HEK293 (cell line): ENCODE measurements around the gene TBCA.

Experiments
- AEBP2 ChIP-seq: fragments of 450-650 bp; formaldehyde crosslinking; IDR thresholded peaks from 2 replicates; pipeline ENCODE4 v1.5.1; 2016; ENCODE audit warnings: missing biosample characterization, missing genetic modification characterization, borderline replicate concordance
- ATF2 ChIP-seq: fragments of 450-650 bp; formaldehyde crosslinking; IDR thresholded peaks from 2 replicates; pipeline ENCODE4 v1.5.1; 2016; ENCODE audit warnings: missing biosample characterization, missing genetic modification characterization, low read depth
- KLF10 ChIP-seq: fragments of 450-650 bp; IDR thresholded peaks from 2 replicates; pipeline ENCODE4 v1.5.1; 2018; ENCODE audit warnings: missing biosample characterization, mild to moderate bottlenecking, missing genetic modification characterization
- KLF16 ChIP-seq: fragments of 450-650 bp; formaldehyde crosslinking; IDR thresholded peaks from 2 replicates; pipeline ENCODE4 v1.5.1; 2017; ENCODE audit warnings: missing biosample characterization, missing genetic modification characterization
- OVOL3 ChIP-seq: fragments of 450-650 bp; formaldehyde crosslinking; IDR thresholded peaks from 2 replicates; pipeline ENCODE4 v1.5.1; 2016; ENCODE audit warnings: missing biosample characterization, missing genetic modification characterization
- REST ChIP-seq: fragments of 450-650 bp; formaldehyde crosslinking; IDR thresholded peaks from 2 replicates; pipeline ENCODE4 v1.5.1; 2016; ENCODE audit warnings: missing biosample characterization, missing genetic modification characterization
- ZBTB10 ChIP-seq: fragments of 450-650 bp; formaldehyde crosslinking; IDR thresholded peaks from 2 replicates; pipeline ENCODE4 v1.5.1; 2016; ENCODE audit warnings: missing biosample characterization, missing genetic modification characterization
- ZBTB8A ChIP-seq: fragments of 450-650 bp; formaldehyde crosslinking; IDR thresholded peaks from 2 replicates; pipeline ENCODE4 v1.5.1; 2016; ENCODE audit warnings: missing biosample characterization, missing genetic modification characterization
- ZFP37 ChIP-seq: fragments of 450-650 bp; formaldehyde crosslinking; IDR thresholded peaks from 2 replicates; pipeline ENCODE4 v1.5.1; 2016; ENCODE audit warnings: missing biosample characterization, missing genetic modification characterization
- ZFP69B ChIP-seq: fragments of 450-650 bp; formaldehyde crosslinking; IDR thresholded peaks from 2 replicates; pipeline ENCODE4 v1.5.1; 2016; ENCODE audit warnings: missing biosample characterization, missing genetic modification characterization
- ZNF133 ChIP-seq: fragments of 450-650 bp; formaldehyde crosslinking; IDR thresholded peaks from 2 replicates; pipeline ENCODE4 v1.5.1; 2016; ENCODE audit warnings: missing biosample characterization, missing genetic modification characterization
- ZNF140 ChIP-seq: fragments of 450-650 bp; formaldehyde crosslinking; IDR thresholded peaks from 2 replicates; pipeline ENCODE4 v1.5.1; 2016; ENCODE audit warnings: missing biosample characterization, missing genetic modification characterization
- ZNF239 ChIP-seq: fragments of 450-650 bp; formaldehyde crosslinking; IDR thresholded peaks from 2 replicates; pipeline ENCODE4 v1.5.1; 2016; ENCODE audit warnings: missing biosample characterization, missing genetic modification characterization
- ZNF391 ChIP-seq: fragments of 450-650 bp; formaldehyde crosslinking; IDR thresholded peaks from 2 replicates; pipeline ENCODE4 v1.5.1; 2016; ENCODE audit warnings: low read depth, missing biosample characterization, missing genetic modification characterization, borderline replicate concordance
- ZNF404 ChIP-seq: fragments of 450-650 bp; formaldehyde crosslinking; IDR thresholded peaks from 2 replicates; pipeline ENCODE4 v1.5.1; 2017; ENCODE audit warnings: missing biosample characterization, missing genetic modification characterization
- ZNF423 ChIP-seq: fragments of 450-650 bp; formaldehyde crosslinking; IDR thresholded peaks from 2 replicates; pipeline ENCODE4 v1.5.1; 2016; ENCODE audit warnings: missing biosample characterization, missing genetic modification characterization
- ZNF433 ChIP-seq: fragments of 450-650 bp; formaldehyde crosslinking; IDR thresholded peaks from 2 replicates; pipeline ENCODE4 v1.5.1; 2016; ENCODE audit warnings: missing biosample characterization, missing genetic modification characterization, low read depth
- ZNF48 ChIP-seq: fragments of 450-650 bp; formaldehyde crosslinking; IDR thresholded peaks from 2 replicates; pipeline ENCODE4 v1.5.1; 2016; ENCODE audit warnings: missing biosample characterization, missing genetic modification characterization
- ZNF488 ChIP-seq: fragments of 450-650 bp; formaldehyde crosslinking; IDR thresholded peaks from 2 replicates; pipeline ENCODE4 v1.5.1; 2016; ENCODE audit warnings: missing biosample characterization, missing genetic modification characterization
- ZNF513 ChIP-seq: fragments of 450-650 bp; IDR thresholded peaks from 2 replicates; pipeline ENCODE4 v1.5.1; 2018; ENCODE audit warnings: missing biosample characterization, missing genetic modification characterization
- ZNF514 ChIP-seq: fragments of 450-650 bp; formaldehyde crosslinking; IDR thresholded peaks from 2 replicates; pipeline ENCODE4 v1.5.1; 2016; ENCODE audit warnings: missing biosample characterization, missing genetic modification characterization
- ZNF610 ChIP-seq: fragments of 450-650 bp; formaldehyde crosslinking; IDR thresholded peaks from 2 replicates; pipeline ENCODE4 v1.5.1; 2016; ENCODE audit warnings: missing biosample characterization, missing genetic modification characterization, borderline replicate concordance
- ZNF654 ChIP-seq: fragments of 450-650 bp; formaldehyde crosslinking; IDR thresholded peaks from 2 replicates; pipeline ENCODE4 v1.5.1; 2016; ENCODE audit warnings: low read depth, missing biosample characterization, missing genetic modification characterization
- ZNF677 ChIP-seq: fragments of 450-650 bp; IDR thresholded peaks from 2 replicates; pipeline ENCODE4 v1.5.0; 2018; ENCODE audit warnings: missing biosample characterization, mild to moderate bottlenecking, missing genetic modification characterization, moderate library complexity
- ZNF785 ChIP-seq: fragments of 450-650 bp; formaldehyde crosslinking; IDR thresholded peaks from 2 replicates; pipeline ENCODE4 v1.5.1; 2016; ENCODE audit warnings: missing biosample characterization, missing genetic modification characterization
- ZNF830 ChIP-seq: fragments of 450-650 bp; IDR thresholded peaks from 2 replicates; pipeline ENCODE4 v1.5.0; 2018; ENCODE audit warnings: missing biosample characterization, missing genetic modification characterization, low read depth, mild to moderate bottlenecking, moderate library complexity
- ZNF837 ChIP-seq: fragments of 450-650 bp; formaldehyde crosslinking; IDR thresholded peaks from 2 replicates; pipeline ENCODE4 v1.5.1; 2016; ENCODE audit warnings: missing biosample characterization, missing genetic modification characterization

TBCA gene

GRCh38 chr5:77644371-77645157 is 131.6 kb downstream of the TBCA start (continued):
- no peak for TF ChIP-seq ZNF133 (tag by site-specific recombination)
- TF ChIP-seq ZNF514 (tag by site-specific recombination), result 0 out of 2 replicates have a peak, but pooled peaks have one; percentile 62
- TF ChIP-seq ZBTB8A, result peak; percentile 61
- TF ChIP-seq ZNF654 (tag by site-specific recombination), result no peak
- peak; percentile 77 for TF ChIP-seq ZFP69B (tag by site-specific recombination)
- TF ChIP-seq ZFP37 (tag by site-specific recombination), result peak; percentile 85
- peak; percentile 81 for TF ChIP-seq ZBTB10 (tag by site-specific recombination)
- no peak; the same call in 1 of the 2 replicates for TF ChIP-seq REST
- no peak for TF ChIP-seq ZNF239 (tag by site-specific recombination)
- TF ChIP-seq AEBP2 (tag by site-specific recombination), result no peak
- peak; percentile 86; the same call in 1 of the 2 replicates for TF ChIP-seq ZNF391 (tag by site-specific recombination)
- TF ChIP-seq ZNF677 (tag by site-specific recombination), result no peak
- no peak for TF ChIP-seq ZNF488 (tag by site-specific recombination)
- no peak for TF ChIP-seq KLF16 (tag by site-specific recombination)
- no peak for TF ChIP-seq ATF2
- no peak for TF ChIP-seq ZNF837
- no peak for TF ChIP-seq ZNF48 (tag by site-specific recombination)
- TF ChIP-seq ZNF433 (tag by site-specific recombination), result peak; percentile 3; the same call in 1 of the 2 replicates
- no peak; the same call in 1 of the 2 replicates for TF ChIP-seq ZNF140 (tag by site-specific recombination)
- no peak for TF ChIP-seq ZNF404 (tag by site-specific recombination)
- no peak for TF ChIP-seq ZNF785 (tag by site-specific recombination)
- no peak for TF ChIP-seq OVOL3 (tag by site-specific recombination)
- TF ChIP-seq KLF10 (tag by site-specific recombination), result no peak
- no peak for TF ChIP-seq ZNF610
- TF ChIP-seq ZNF830 (tag by site-specific recombination), result no peak
- TF ChIP-seq ZNF513, result no peak
- 0 out of 2 replicates have a peak, but pooled peaks have one; percentile 38 for TF ChIP-seq ZNF423 (tag by site-specific recombination)
